Gastrocnemius medialis (tissue), 4 donors: ENCODE measurements around the gene CCDC141.

Source experiments
- POLR2A ChIP-seq, 2 donors: fragments of 450-650 bp; IDR thresholded peaks; one replicate each; pipeline ENCODE4 v1.6.1; 2017; ENCODE audit warnings: antibody characterized with exemption in 2 of 2, mild to moderate bottlenecking in 2 of 2, moderate library complexity in 2 of 2
- TF ChIP-seq, protein P1 (sequence below), 5 experiments: fragments of 450-650 bp in 3 of 5; fragments of 200-600 bp in 2 of 5; sonication (generic) in 2 of 5; IDR thresholded peaks in 4 of 5; conservative IDR thresholded peaks in 1 of 5; 1 replicate in 4 of 5; 2 replicates in 1 of 5; pipeline ENCODE4 v1.5.1; 2016 to 2019; ENCODE audit warnings: antibody characterized with exemption in 5 of 5, mild to moderate bottlenecking in 3 of 5, moderate library complexity in 3 of 5

DNA sequence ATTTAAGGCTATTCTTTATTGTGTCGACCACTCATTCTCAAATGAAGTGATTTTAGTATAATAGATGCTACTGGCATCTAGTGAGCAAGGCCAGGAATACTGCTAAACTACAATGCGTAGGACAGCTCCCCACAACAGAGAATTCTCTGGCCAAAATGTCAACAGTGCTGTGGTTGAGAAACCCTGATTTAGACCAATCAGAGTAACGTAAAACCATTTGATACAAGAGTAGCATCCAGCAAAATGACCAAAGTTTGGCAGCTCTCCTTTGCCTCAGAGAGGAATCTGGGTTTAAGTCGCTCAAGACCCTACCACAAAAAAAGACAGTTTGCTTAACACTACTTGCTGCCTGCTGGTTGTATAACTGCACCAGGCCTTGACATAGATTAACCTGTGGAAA is 205.7 kb downstream of the CCDC141 start:
- TF ChIP-seq, protein P1, sequence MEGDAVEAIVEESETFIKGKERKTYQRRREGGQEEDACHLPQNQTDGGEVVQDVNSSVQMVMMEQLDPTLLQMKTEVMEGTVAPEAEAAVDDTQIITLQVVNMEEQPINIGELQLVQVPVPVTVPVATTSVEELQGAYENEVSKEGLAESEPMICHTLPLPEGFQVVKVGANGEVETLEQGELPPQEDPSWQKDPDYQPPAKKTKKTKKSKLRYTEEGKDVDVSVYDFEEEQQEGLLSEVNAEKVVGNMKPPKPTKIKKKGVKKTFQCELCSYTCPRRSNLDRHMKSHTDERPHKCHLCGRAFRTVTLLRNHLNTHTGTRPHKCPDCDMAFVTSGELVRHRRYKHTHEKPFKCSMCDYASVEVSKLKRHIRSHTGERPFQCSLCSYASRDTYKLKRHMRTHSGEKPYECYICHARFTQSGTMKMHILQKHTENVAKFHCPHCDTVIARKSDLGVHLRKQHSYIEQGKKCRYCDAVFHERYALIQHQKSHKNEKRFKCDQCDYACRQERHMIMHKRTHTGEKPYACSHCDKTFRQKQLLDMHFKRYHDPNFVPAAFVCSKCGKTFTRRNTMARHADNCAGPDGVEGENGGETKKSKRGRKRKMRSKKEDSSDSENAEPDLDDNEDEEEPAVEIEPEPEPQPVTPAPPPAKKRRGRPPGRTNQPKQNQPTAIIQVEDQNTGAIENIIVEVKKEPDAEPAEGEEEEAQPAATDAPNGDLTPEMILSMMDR (IDR thresholded peaks at IDR 0.05 in 4 of 5, conservative IDR thresholded peaks at IDR 0.05 in 1 of 5): no peak
- no peak for TF ChIP-seq POLR2A (IDR thresholded peaks at IDR 0.05)
